Measurements from ENCODE around the gene OCA2. TPM values are rescaled to one million over a fixed set of nuclear protein-coding genes. Genes with fewer than 3 reads are reported as not detected.

OCA2 gene
- total and polyA plus RNA-seq, 2 of the 13 experiments (the other 11 are each of a cell fraction or from before 2014, with no cell fraction given): 0.02 to 0.05 TPM

DNA sequence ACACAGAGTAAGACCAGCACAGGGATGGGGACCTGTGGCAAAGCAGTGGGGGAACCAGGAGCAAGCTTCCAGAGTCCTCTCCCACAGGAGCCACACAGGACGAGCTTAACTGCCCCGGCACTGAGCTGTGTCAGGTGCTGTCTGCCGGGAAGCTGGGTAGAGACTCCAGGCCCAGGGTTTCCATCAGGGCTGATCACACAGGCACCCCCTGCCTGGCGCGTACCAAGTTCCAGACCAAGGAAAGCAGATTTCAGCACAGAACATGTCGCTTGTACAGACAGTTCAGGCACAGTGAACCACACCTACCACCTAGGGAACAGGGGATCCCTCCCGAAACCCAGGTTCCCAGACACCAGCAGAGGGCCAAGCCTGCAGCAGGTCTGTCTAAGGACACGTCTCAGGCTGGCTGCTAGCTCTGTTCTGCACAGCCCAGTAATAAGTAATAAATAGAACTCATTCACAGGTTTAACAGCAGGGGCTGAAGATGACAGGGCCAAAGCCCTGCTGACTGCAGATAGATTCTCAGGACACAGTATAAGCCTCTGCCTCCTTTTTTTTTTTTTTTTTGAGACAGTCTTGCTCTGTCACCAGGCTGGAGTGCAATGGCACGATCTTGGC is 30.2 kb upstream of the OCA2 start:
- Histone ChIP-seq H3K4me2 (ENCODE audit: low read depth, low read length) (no peak overlapping the region), H3K4me1 (ENCODE audit: insufficient read depth, low read length) (no peaks in the 10 kb centered on the region), H4K20me1 (ENCODE audit: insufficient read depth, low read length) (no peaks in the 10 kb centered on the region; the same call in 1 of the 2 replicates), H3K27me3 (ENCODE audit: control insufficient read depth in 1 of 2, insufficient read depth in 2 of 2, low read length in 2 of 2) (no peaks in the 10 kb centered on the region), H3K36me3 (replicated peaks in 1 of 2; ENCODE audit: control insufficient read depth in 1 of 2, insufficient read depth in 2 of 2, low read length in 2 of 2) (peaks cover 13 to 52% of the 10 kb centered on the region in 2 experiments; a peak in 4 of 5 replicates), H3K9ac (ENCODE audit: insufficient read depth, low read depth, low read length) (no peak overlapping the region), H3K4me3 (replicated peaks in 1 of 3; ENCODE audit: insufficient read depth in 1 of 3, low read depth in 2 of 3, low read length in 3 of 3) (no peak overlapping the region), H3K79me2 (ENCODE audit: insufficient read depth, low read length) (no peaks in the 10 kb centered on the region), H3K9me3 (ENCODE audit: low read length) (no peaks in the 10 kb centered on the region), H2AFZ (ENCODE audit: low read length) (no peak overlapping the region), H3K27ac (ENCODE audit: extremely low read length, insufficient read depth, low read length) (no peak overlapping the region)
- POLR2A ChIA-PET: no interaction called here
- CTCF ChIA-PET (ENCODE audit: low intra/inter-chr PET ratio, low total read pairs): no interaction called here
- ATAC-seq (no peak), DNase-seq (ENCODE audit: low spot score) (no peak), FAIRE-seq (no peak)
- in situ Hi-C loops (cut with HindIII; ENCODE audit: extremely low pct_ligation_motif_present, low pct_unique_long_range_greater_than_20kb) (no loop called here), intact Hi-C loops (cut with micrococcal nuclease; ENCODE audit: unreplicated experiment) (no loop called here)
- TF ChIP-seq, protein P1, sequence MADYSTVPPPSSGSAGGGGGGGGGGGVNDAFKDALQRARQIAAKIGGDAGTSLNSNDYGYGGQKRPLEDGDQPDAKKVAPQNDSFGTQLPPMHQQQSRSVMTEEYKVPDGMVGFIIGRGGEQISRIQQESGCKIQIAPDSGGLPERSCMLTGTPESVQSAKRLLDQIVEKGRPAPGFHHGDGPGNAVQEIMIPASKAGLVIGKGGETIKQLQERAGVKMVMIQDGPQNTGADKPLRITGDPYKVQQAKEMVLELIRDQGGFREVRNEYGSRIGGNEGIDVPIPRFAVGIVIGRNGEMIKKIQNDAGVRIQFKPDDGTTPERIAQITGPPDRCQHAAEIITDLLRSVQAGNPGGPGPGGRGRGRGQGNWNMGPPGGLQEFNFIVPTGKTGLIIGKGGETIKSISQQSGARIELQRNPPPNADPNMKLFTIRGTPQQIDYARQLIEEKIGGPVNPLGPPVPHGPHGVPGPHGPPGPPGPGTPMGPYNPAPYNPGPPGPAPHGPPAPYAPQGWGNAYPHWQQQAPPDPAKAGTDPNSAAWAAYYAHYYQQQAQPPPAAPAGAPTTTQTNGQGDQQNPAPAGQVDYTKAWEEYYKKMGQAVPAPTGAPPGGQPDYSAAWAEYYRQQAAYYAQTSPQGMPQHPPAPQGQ (CRISPR knock-in tag; IDR thresholded peaks at IDR 0.05; ENCODE audit: borderline replicate concordance): no peak
- no peak for TF ChIP-seq ZNF124 (CRISPR knock-in tag; IDR thresholded peaks at IDR 0.05)
- no peak for TF ChIP-seq KDM5A (IDR thresholded peaks at IDR 0.05; ENCODE audit: borderline replicate concordance, low read length)
- TF ChIP-seq TOE1 (CRISPR knock-in tag; IDR thresholded peaks at IDR 0.05): no peak
- TF ChIP-seq ZNF674 (CRISPR knock-in tag; IDR thresholded peaks at IDR 0.05; ENCODE audit: low read depth): no peak
- TF ChIP-seq, protein P2, sequence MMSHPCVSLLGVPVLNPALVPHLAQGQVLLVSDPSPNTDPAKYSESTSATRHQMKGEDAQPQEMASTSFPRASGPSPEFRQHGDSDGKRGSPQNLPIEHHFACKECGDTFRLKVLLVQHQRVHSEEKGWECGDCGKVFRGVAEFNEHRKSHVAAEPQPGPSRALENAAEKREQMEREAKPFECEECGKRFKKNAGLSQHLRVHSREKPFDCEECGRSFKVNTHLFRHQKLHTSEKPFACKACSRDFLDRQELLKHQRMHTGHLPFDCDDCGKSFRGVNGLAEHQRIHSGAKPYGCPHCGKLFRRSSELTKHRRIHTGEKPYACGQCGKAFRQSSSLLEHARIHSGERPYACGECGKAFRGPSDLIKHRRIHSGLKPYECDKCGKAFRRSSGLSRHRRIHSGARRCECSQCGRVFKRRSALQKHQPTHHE (CRISPR knock-in tag; IDR thresholded peaks at IDR 0.05; ENCODE audit: borderline replicate concordance): no peak
- no peak for TF ChIP-seq ZNF766 (CRISPR knock-in tag; IDR thresholded peaks at IDR 0.05; ENCODE audit: borderline replicate concordance)
- no peak for TF ChIP-seq PCBP2 (optimal IDR thresholded peaks at IDR 0.05; ENCODE audit: low read depth, low read length, poor library complexity, severe bottlenecking)
- no peak for TF ChIP-seq NFKBIZ (CRISPR knock-in tag; IDR thresholded peaks at IDR 0.05)
- no peak for TF ChIP-seq SCMH1 (CRISPR knock-in tag; IDR thresholded peaks at IDR 0.05; ENCODE audit: borderline replicate concordance)
- no peak for TF ChIP-seq EHMT2 (IDR thresholded peaks at IDR 0.05; ENCODE audit: borderline replicate concordance, low read depth, low read length)
- no peak for TF ChIP-seq ZFP36L2 (CRISPR knock-in tag; IDR thresholded peaks at IDR 0.05)
- no peak for TF ChIP-seq ZBTB7B (CRISPR knock-in tag; IDR thresholded peaks at IDR 0.05)
- BruUV-seq (replicated peaks): no TSS peak
- WGBS (ENCODE audit: low lambda C conversion rate): 96% methylated on average over 8 of the region's 9 CpGs

Data from HepG2 (cell line).